ENCODE measurements around the gene HLA-DPB1. TPM values are rescaled to one million over a fixed set of nuclear protein-coding genes. Genes with fewer than 3 reads are reported as not detected.

HLA-DPB1 gene
- total and polyA plus RNA-seq, 5 experiments from 2014 or later: 42.8 to 228 (median 62.2) TPM

GRCh38 chr6:33107641-33108040, 31.9 kb downstream of the HLA-DPB1 start:
- Mint-ChIP-seq H3K27me3 (peaks cover 22 to 70% (median 44%) of the 10 kb centered on the region in 5 donors), H3K4me1 (peaks cover 0 to 8% (median 5%) of the 10 kb centered on the region in 4 donors), H3K4me3 (no peak overlapping the region), H3K36me3 (no peaks in the 10 kb centered on the region), H3K27ac (no peak overlapping the region), H3K9me3 (peaks cover 0 to 7% (median 0%) of the 10 kb centered on the region in 9 donors)
- POLR2A ChIA-PET: no interaction called here
- ATAC-seq (no peak), DNase-seq (no peak)

- Mint-ChIP-seq H3K4me1 (peaks cover 0 to 12% (median 5%) of the 10 kb centered on the region in 4 donors), H3K27me3 (peaks cover 24 to 77% (median 47%) of the 10 kb centered on the region in 5 donors), H3K4me3 (no peak overlapping the region), H3K36me3 (no peaks in the 10 kb centered on the region), H3K27ac (no peak overlapping the region), H3K9me3 (peaks cover 0 to 7% (median 0%) of the 10 kb centered on the region in 9 donors)
- POLR2A ChIA-PET: no interaction called here
- DNase-seq: no peak
- no peak for ATAC-seq
These were observed 32.5 kb downstream of the HLA-DPB1 start for GRCh38 chr6:33108307-33108706.

DNA sequence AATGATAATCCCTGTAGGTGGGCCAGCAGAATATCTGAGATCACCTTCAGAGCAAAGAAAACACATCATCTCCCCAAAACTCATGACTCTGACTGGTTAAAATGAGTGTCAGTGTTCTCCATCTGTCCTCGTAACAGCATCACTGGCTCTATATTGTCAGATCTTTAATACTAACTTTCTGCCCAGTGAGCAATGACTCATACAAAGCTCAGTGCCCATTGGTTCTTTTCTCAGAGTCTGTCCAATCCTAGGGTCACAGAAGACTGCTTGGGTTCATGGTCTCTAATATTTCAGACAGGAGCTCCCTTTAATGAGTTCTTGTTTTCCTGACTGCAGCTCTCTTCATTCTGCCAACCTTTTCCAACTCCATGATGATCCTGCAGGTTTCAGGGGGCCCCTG, 36.4 kb downstream of the HLA-DPB1 start:
- no peaks in the 10 kb centered on the region for H3K36me3 Mint-ChIP-seq
- no peaks in the 10 kb centered on the region for H3K9me3 Mint-ChIP-seq
- H3K4me1 Mint-ChIP-seq: peaks cover 4 to 41% (median 11%) of the 10 kb centered on the region in 4 donors
- peaks cover 29 to 87% (median 55%) of the 10 kb centered on the region in 5 donors for H3K27me3 Mint-ChIP-seq
- peak; percentile 97 to 99 for ATAC-seq
- POLR2A ChIA-PET: no interaction called here
- peak overlapping the region in 1 of 10 donors; percentile 6 for H3K4me3 Mint-ChIP-seq
- H3K27ac Mint-ChIP-seq: peak overlapping the region in 2 of 10 donors; percentile 4 to 47
- DNase-seq: peak in 5 of 10 donors; percentile 31 to 54 (median 38)

DNA sequence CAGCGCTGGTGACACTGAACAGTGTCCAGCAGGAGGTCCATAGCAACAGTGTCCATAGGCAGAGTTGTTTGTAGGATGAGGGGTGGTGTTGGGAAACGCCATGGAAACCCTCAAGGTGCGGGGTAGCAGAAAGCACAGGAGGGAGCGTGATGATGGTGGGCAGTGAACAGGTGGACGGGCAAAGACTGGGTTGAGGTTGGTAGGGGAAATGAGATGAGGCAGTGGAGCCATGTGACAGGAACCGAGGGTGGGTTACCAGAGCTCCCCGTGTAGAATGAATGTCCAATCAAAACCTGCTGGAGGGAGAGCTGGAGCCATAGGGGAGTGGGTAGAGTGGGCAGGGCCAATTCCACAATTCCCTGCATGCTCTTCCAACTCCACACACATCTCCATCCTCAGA, 38.0 kb downstream of the HLA-DPB1 start:
- POLR2A ChIA-PET: no interaction called here
- no peak for ATAC-seq
- Mint-ChIP-seq H3K4me1 (peaks cover 15 to 55% (median 22%) of the 10 kb centered on the region in 4 donors), H3K36me3 (no peaks in the 10 kb centered on the region), H3K4me3 (peak overlapping the region in 1 of 10 donors; percentile 4), H3K9me3 (no peaks in the 10 kb centered on the region), H3K27ac (peak overlapping the region in 1 of 10 donors; percentile 45), H3K27me3 (peaks cover 36 to 92% (median 59%) of the 10 kb centered on the region in 5 donors)
- no peak for DNase-seq

GRCh38 chr6:33114406-33114805, 38.6 kb downstream of the HLA-DPB1 start:
- POLR2A ChIA-PET: interaction anchor here (0.6 kb wide), 1 partner anchor 120 kb away, joined by 3 read pairs; no protein-coding TSS in a partner anchor
- DNase-seq (no peak), ATAC-seq (no peak)
- Mint-ChIP-seq H3K36me3 (no peaks in the 10 kb centered on the region), H3K4me3 (peak overlapping the region in 1 of 10 donors; percentile 58), H3K4me1 (peaks cover 15 to 55% (median 22%) of the 10 kb centered on the region in 4 donors), H3K27ac (peak overlapping the region in 1 of 10 donors; percentile 45), H3K27me3 (peaks cover 35 to 86% (median 59%) of the 10 kb centered on the region in 5 donors), H3K9me3 (no peaks in the 10 kb centered on the region)

DNA sequence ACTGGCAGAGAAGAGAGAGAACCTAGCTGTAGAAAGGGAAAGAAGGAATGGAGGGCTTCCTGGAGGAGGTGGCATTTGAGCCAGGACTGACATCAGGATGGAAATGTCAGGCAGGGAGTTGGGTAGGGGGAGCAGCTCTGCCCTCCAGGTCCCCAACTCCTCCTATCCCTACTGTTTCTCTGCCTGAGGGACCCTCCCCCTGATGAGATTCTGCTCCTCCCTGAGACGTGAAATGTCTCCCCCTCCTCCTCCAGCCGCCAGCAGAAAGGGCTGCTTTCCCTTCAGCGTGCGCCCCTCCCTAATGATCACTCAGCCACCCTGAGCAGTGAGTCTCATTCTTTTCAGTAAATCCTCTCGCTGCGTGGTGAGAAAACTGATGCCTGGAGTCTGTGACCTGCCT, 40.6 kb downstream of the HLA-DPB1 start:
- POLR2A ChIA-PET: interaction anchor here (0.7 kb wide), 1 partner anchor 196 kb away, joined by 3 read pairs; no protein-coding TSS in a partner anchor
- DNase-seq (no peak), ATAC-seq (no peak)
- Mint-ChIP-seq H3K4me3 (peak overlapping the region in 3 of 10 donors; percentile 1 to 68 (median 7)), H3K4me1 (peaks cover 15 to 55% (median 22%) of the 10 kb centered on the region in 4 donors), H3K36me3 (no peaks in the 10 kb centered on the region), H3K27ac (no peak overlapping the region), H3K27me3 (peaks cover 30 to 68% (median 50%) of the 10 kb centered on the region in 5 donors), H3K9me3 (no peaks in the 10 kb centered on the region)

GRCh38 chr6:33116841-33117711, 41.3 kb downstream of the HLA-DPB1 start:
- H3K4me3 Mint-ChIP-seq: peak overlapping the region in 9 of 10 donors; percentile 7 to 68 (median 24)
- peaks cover 15 to 53% (median 22%) of the 10 kb centered on the region in 4 donors for H3K4me1 Mint-ChIP-seq
- H3K27me3 Mint-ChIP-seq: peaks cover 30 to 63% (median 50%) of the 10 kb centered on the region in 5 donors
- H3K27ac Mint-ChIP-seq: no peak overlapping the region
- ATAC-seq: no peak
- POLR2A ChIA-PET: no interaction called here
- no peaks in the 10 kb centered on the region for H3K36me3 Mint-ChIP-seq
- no peak for DNase-seq
- no peaks in the 10 kb centered on the region for H3K9me3 Mint-ChIP-seq

GRCh38 chr6:33117811-33118277, 42.1 kb downstream of the HLA-DPB1 start:
- peaks cover 28 to 56% (median 45%) of the 10 kb centered on the region in 5 donors for H3K27me3 Mint-ChIP-seq
- POLR2A ChIA-PET: no interaction called here
- H3K4me3 Mint-ChIP-seq: peak overlapping the region in 4 of 10 donors; percentile 4 to 43 (median 22)
- peaks cover 12 to 46% (median 22%) of the 10 kb centered on the region in 4 donors for H3K4me1 Mint-ChIP-seq
- no peak overlapping the region for H3K27ac Mint-ChIP-seq
- DNase-seq: peak in 1 of 10 donors; percentile 10
- ATAC-seq: no peak
- H3K36me3 Mint-ChIP-seq: no peaks in the 10 kb centered on the region
- H3K9me3 Mint-ChIP-seq: no peaks in the 10 kb centered on the region

DNA sequence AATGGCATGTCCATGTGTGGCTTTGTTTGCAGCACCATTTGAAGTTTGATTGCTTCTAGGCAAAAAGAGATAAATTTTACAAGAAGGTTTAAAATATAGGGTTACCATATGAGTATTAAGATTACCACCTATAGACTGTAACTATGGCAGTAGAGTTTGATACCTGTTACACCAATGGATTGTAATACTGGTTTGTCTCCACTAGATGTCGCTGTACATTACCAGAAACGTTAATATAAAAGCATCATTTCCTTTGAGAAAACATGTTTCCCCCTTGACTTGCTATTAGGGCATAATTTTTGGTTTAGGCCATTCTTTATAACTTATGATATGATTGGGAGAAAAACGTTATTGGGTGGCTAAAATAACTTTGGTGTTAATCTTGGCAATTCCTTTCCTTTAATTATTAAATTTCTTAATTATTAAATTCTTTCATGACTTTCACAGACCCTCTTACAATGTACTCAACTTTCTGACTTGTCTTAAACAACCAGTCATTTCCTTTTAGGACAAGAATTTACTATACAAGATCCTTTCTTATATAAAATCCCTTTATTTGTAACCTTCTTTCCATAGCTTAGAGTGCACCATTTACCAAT, 42.8 kb downstream of the HLA-DPB1 start:
- Mint-ChIP-seq H3K27me3 (peaks cover 28 to 48% (median 38%) of the 10 kb centered on the region in 5 donors), H3K27ac (no peak overlapping the region), H3K4me1 (peaks cover 13 to 40% (median 21%) of the 10 kb centered on the region in 4 donors), H3K9me3 (peaks cover 0 to 5% (median 3%) of the 10 kb centered on the region in 9 donors), H3K4me3 (peak overlapping the region in 1 of 10 donors; percentile 15), H3K36me3 (peaks cover 0 to 4% (median 1%) of the 10 kb centered on the region in 3 donors)
- POLR2A ChIA-PET: no interaction called here
- ATAC-seq: peak; percentile 82 to 84
- peak in 5 of 10 donors; percentile 42 to 77 (median 70) for DNase-seq

DNA sequence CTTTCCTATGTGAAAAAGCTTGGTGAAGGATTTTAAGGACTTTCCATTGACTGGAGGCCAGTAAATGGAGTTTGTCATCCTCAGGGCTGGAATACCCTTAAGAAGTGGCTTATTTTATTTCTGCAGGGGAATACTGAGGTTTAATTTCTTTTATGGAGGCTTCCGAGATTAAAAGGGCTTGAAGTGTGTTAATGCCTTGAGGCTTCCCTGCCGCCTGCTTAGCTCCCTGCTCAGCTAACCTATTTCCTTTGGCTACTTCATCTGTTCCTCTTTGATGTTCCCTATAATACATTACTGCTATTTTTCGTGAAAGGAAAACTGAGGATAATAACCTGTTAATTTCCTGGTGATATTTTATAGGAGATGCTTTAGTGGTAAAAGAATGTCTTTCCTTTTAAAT, 44.2 kb downstream of the HLA-DPB1 start:
- peaks cover 16 to 28% (median 19%) of the 10 kb centered on the region in 4 donors for H3K4me1 Mint-ChIP-seq
- DNase-seq (no peak), ATAC-seq (no peak)
- H3K36me3 Mint-ChIP-seq: peaks cover 0 to 10% (median 4%) of the 10 kb centered on the region in 3 donors
- peaks cover 2 to 12% (median 10%) of the 10 kb centered on the region in 9 donors for H3K9me3 Mint-ChIP-seq
- H3K27ac Mint-ChIP-seq: no peak overlapping the region
- POLR2A ChIA-PET: interaction anchor here (0.5 to 1.0 kb wide), 3 partner anchors 49 to 129 kb away, joined by 3 to 4 read pairs (median 3); no protein-coding TSS in a partner anchor
- H3K27me3 Mint-ChIP-seq: peaks cover 25 to 39% (median 32%) of the 10 kb centered on the region in 5 donors
- H3K4me3 Mint-ChIP-seq: no peak overlapping the region

- Mint-ChIP-seq H3K27me3 (peaks cover 9 to 19% (median 11%) of the 10 kb centered on the region in 5 donors), H3K4me1 (peaks cover 2 to 8% (median 4%) of the 10 kb centered on the region in 4 donors), H3K4me3 (no peak overlapping the region), H3K36me3 (peaks cover 0 to 10% (median 4%) of the 10 kb centered on the region in 3 donors), H3K27ac (no peak overlapping the region), H3K9me3 (peaks cover 2 to 12% (median 10%) of the 10 kb centered on the region in 9 donors)
- POLR2A ChIA-PET: no interaction called here
- DNase-seq: no peak
- ATAC-seq: no peak
These were observed 47.4 kb downstream of the HLA-DPB1 start for GRCh38 chr6:33123181-33123580.

DNA sequence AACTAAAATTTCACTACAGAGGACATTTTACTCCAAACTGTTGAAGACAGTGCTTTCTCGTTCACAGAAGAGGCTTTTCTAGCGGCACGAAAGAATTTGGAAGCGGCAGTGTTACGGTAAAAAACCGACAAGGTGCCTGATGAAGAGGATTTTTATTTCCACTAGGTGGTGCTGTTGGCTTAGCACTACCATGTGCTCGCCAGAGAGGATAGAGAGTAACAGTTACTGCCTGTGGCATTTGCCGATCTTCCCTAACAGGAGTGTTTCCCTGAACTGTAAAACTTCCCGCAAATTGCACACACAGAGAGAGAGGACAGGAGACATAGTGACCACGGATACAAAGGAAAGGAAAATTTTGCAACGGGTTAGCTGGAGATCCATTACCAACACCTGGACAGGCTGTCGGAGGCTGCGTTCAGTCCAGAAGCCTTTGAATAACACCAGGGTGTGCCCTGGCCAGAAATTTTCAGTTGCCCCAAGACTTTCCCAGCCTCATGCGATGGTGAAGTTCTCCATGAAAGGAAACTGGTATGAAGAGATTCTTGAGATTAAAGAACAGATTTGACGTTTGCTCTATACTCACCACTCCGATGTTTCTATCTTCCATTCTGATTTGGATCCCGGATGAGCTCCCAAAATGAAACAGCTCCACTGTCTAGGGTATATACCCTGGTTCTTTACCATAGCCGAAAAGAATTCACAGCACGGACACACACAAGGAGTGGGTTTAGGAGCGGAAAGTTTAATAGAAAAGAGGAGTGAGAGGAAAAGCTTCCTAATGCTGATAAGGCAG, 48.1 kb downstream of the HLA-DPB1 start:
- Mint-ChIP-seq H3K4me3 (no peak overlapping the region), H3K9me3 (peaks cover 2 to 12% (median 10%) of the 10 kb centered on the region in 9 donors), H3K36me3 (peaks cover 0 to 10% (median 4%) of the 10 kb centered on the region in 3 donors), H3K27me3 (peaks cover 7 to 19% (median 9%) of the 10 kb centered on the region in 5 donors), H3K27ac (no peak overlapping the region), H3K4me1 (peaks cover 0 to 3% (median 1%) of the 10 kb centered on the region in 4 donors)
- ATAC-seq (peak in 1 of 2 donors; percentile 51), DNase-seq (peak in 4 of 10 donors; percentile 5 to 36 (median 20))
- POLR2A ChIA-PET: no interaction called here

Data from naive thymus-derived CD8-positive, alpha-beta T cell (primary cell).